Uterus (tissue), 4 donors: ENCODE data around the gene MST1. TPM values are rescaled to one million over a fixed set of nuclear protein-coding genes. Genes with fewer than 3 reads are reported as not detected.

ENCODE experiments used
- DNase-seq, 2 donors: peaks; one replicate each; pipeline ENCODE4 v3.0.0-alpha.2; 2019 to 2020
- H3K27ac ChIP-seq, 2 donors: fragments of 200-600 bp; sonication (generic); 1 replicate in 1 of 2; 2 replicates in 1 of 2; pipeline ENCODE4 v1.5.1; 2016 to 2018
- H3K27me3 ChIP-seq, 2 donors: fragments of 200-600 bp; sonication (generic); one replicate each; pipeline ENCODE4 v1.5.1; 2018 to 2019; ENCODE audit warnings: control low read depth in 1 of 2
- H3K36me3 ChIP-seq, 2 donors: fragments of 200-600 bp; sonication (generic); one replicate each; pipeline ENCODE4 v1.5.1; 2019; ENCODE audit warnings: control low read depth in 1 of 2
- H3K4me1 ChIP-seq, 2 donors: fragments of 200-600 bp; sonication (generic); one replicate each; pipeline ENCODE4 v1.5.1; 2018 to 2019; ENCODE audit warnings: control low read depth in 1 of 2
- H3K4me3 ChIP-seq, 2 donors: fragments of 200-600 bp; sonication (generic); 1 replicate in 1 of 2; 2 replicates in 1 of 2; pipeline ENCODE4 v1.5.1; 2018 to 2019; ENCODE audit warnings: mild to moderate bottlenecking in 1 of 2
- H3K9me3 ChIP-seq, 2 donors: fragments of 200-600 bp; sonication (generic); one replicate each; pipeline ENCODE4 v1.5.1; 2019; ENCODE audit warnings: control low read depth in 1 of 2
- CTCF ChIP-seq, 4 experiments: fragments of 200-600 bp in 2 of 4; fragments of 450-650 bp in 2 of 4; sonication (generic) in 2 of 4; IDR thresholded peaks; one replicate each; pipeline ENCODE4 v1.5.1; 2016 to 2019; ENCODE audit warnings: antibody characterized with exemption in 4 of 4, mild to moderate bottlenecking in 2 of 4, moderate library complexity in 1 of 4
- POLR2A ChIP-seq, 2 donors: fragments of 450-650 bp; IDR thresholded peaks; one replicate each; pipeline ENCODE4 v1.6.1; 2016; ENCODE audit warnings: antibody characterized with exemption in 2 of 2, mild to moderate bottlenecking in 1 of 2, moderate library complexity in 1 of 2
- intact Hi-C: fragments of 100-400 bp; cut with DNase I; formaldehyde crosslinking; loops from one replicate; pipeline ENCODE4 v1.15.1; 2023; ENCODE audit warnings: low total_unique reads
- total RNA-seq, 4 donors: library from RNA; depleted of rRNA in 3 of 4; stranded (reverse); fragments of >200 nt in 3 of 4; gene quantifications; one replicate each; pipeline versions ENCODE4 v1.1.0 to v1.2.4, GENCODE V29; 2014 to 2023
- donor health status: DM: yes; HTN: yes; CAD: no.

Gene MST1
- total RNA-seq, 4 donors from 2014 or later, result 5.1 to 11.5 (median 10.4) TPM; not detected in 1

GRCh38 chr3:49657208-49657915, 31.9 kb downstream of the MST1 start:
- Histone ChIP-seq H3K36me3 (no peaks in the 10 kb centered on the region), H3K4me3 (no peak overlapping the region), H3K27me3 (no peaks in the 10 kb centered on the region), H3K27ac (no peak overlapping the region), H3K9me3 (no peaks in the 10 kb centered on the region), H3K4me1 (no peaks in the 10 kb centered on the region)
- TF ChIP-seq POLR2A (IDR thresholded peaks at IDR 0.05) (no peak), CTCF (IDR thresholded peaks at IDR 0.05) (no peak)
- intact Hi-C loops, result no loop called here
- no peak for DNase-seq

- no peaks in the 10 kb centered on the region for H3K27me3 ChIP-seq
- TF ChIP-seq CTCF (IDR thresholded peaks at IDR 0.05) (no peak), POLR2A (IDR thresholded peaks at IDR 0.05) (no peak)
- no peaks in the 10 kb centered on the region for H3K4me1 ChIP-seq
- H3K27ac ChIP-seq, result no peak overlapping the region
- DNase-seq, result no peak
- intact Hi-C loops, result no loop called here
- no peak overlapping the region for H3K4me3 ChIP-seq
- H3K9me3 ChIP-seq, result no peaks in the 10 kb centered on the region
- no peaks in the 10 kb centered on the region for H3K36me3 ChIP-seq
These were observed 32.6 kb downstream of the MST1 start for GRCh38 chr3:49656541-49657112.

- DNase-seq, result no peak
- Histone ChIP-seq H3K27me3 (no peaks in the 10 kb centered on the region), H3K9me3 (no peaks in the 10 kb centered on the region), H3K4me3 (no peak overlapping the region), H3K4me1 (no peaks in the 10 kb centered on the region), H3K27ac (no peak overlapping the region), H3K36me3 (no peaks in the 10 kb centered on the region)
- no peak for TF ChIP-seq CTCF (IDR thresholded peaks at IDR 0.05)
- intact Hi-C loops, result no loop called here
These were observed 33.5 kb downstream of the MST1 start for GRCh38 chr3:49655731-49656285.

- intact Hi-C loops, result no loop called here
- no peak overlapping the region for H3K4me3 ChIP-seq
- H3K27me3 ChIP-seq, result no peaks in the 10 kb centered on the region
- DNase-seq, result no peak
- H3K4me1 ChIP-seq, result no peaks in the 10 kb centered on the region
- no peak overlapping the region for H3K27ac ChIP-seq
- TF ChIP-seq CTCF (IDR thresholded peaks at IDR 0.05), result no peak
- no peak for TF ChIP-seq POLR2A (IDR thresholded peaks at IDR 0.05)
- no peaks in the 10 kb centered on the region for H3K9me3 ChIP-seq
- H3K36me3 ChIP-seq, result no peaks in the 10 kb centered on the region
These were observed 34.2 kb downstream of the MST1 start for GRCh38 chr3:49654955-49655556.
